Activated CD4-positive, alpha-beta T cell treated with anti-CD3 and anti-CD28 coated beads for 1 hour (primary cell): Measurements from ENCODE around the gene CNDP1.
"Not testable (repeated sequence)": the region's sequence is repeated elsewhere in the genome, so short reads cannot be mapped to it uniquely, and the experiment has no call there.

ENCODE experiments used
- DNase-seq: peaks from one replicate; pipeline ENCODE4 v3.0.0-alpha.2; 2020

The CNDP1 gene

GRCh38 chr18:74549591-74550104 is 15.3 kb downstream of the CNDP1 start:
- DNase-seq: no peak

GRCh38 chr18:74550886-74551285 is 16.6 kb downstream of the CNDP1 start:
- DNase-seq: no peak

- no peak for DNase-seq
Observed at GRCh38 chr18:74551452-74551851, 17.2 kb downstream of the CNDP1 start.

- peak; percentile 63 for DNase-seq
Observed at GRCh38 chr18:74551936-74552555, 17.7 kb downstream of the CNDP1 start.

- no peak for DNase-seq
Observed at GRCh38 chr18:74556126-74556525, 21.8 kb downstream of the CNDP1 start.

- DNase-seq: no peak
Observed at GRCh38 chr18:74558096-74558495, 23.8 kb downstream of the CNDP1 start.

- DNase-seq: no peak
Observed at GRCh38 chr18:74562131-74562730, 27.9 kb downstream of the CNDP1 start.

- no peak for DNase-seq
Observed at GRCh38 chr18:74562775-74563174, 28.5 kb downstream of the CNDP1 start.

GRCh38 chr18:74563999-74564398 is 29.7 kb downstream of the CNDP1 start:
- no peak for DNase-seq

GRCh38 chr18:74565164-74565563 is 30.9 kb downstream of the CNDP1 start:
- not testable (repeated sequence) for DNase-seq

GRCh38 chr18:74565993-74566392 is 31.7 kb downstream of the CNDP1 start:
- DNase-seq: not testable (repeated sequence)

- DNase-seq: no peak
Observed at GRCh38 chr18:74567822-74568221, 33.5 kb downstream of the CNDP1 start.

GRCh38 chr18:74569401-74569800 is 35.1 kb downstream of the CNDP1 start:
- DNase-seq: no peak

GRCh38 chr18:74570266-74570665 is 36.0 kb downstream of the CNDP1 start:
- no peak for DNase-seq

- no peak for DNase-seq
Observed at GRCh38 chr18:74571895-74572680, 37.8 kb downstream of the CNDP1 start.

GRCh38 chr18:74573053-74573452 is 38.8 kb downstream of the CNDP1 start:
- DNase-seq: no peak

- no peak for DNase-seq
Observed at GRCh38 chr18:74574916-74575315, 40.6 kb downstream of the CNDP1 start.

- DNase-seq: no peak
Observed at GRCh38 chr18:74577019-74577418, 42.7 kb downstream of the CNDP1 start.

GRCh38 chr18:74579496-74580065 is 45.3 kb downstream of the CNDP1 start:
- DNase-seq: no peak

GRCh38 chr18:74582642-74583041 is 48.3 kb downstream of the CNDP1 start:
- no peak for DNase-seq

GRCh38 chr18:74587441-74587840 is 53.1 kb downstream of the CNDP1 start:
- no peak for DNase-seq

GRCh38 chr18:74589021-74589420 is 54.7 kb downstream of the CNDP1 start:
- no peak for DNase-seq

GRCh38 chr18:74589811-74590210 is 55.5 kb downstream of the CNDP1 start:
- no peak for DNase-seq

GRCh38 chr18:74590671-74591070 is 56.4 kb downstream of the CNDP1 start:
- DNase-seq: no peak
